HG02763 (cell line): ENCODE results near the gene AEBP2.

Source experiments
- ATAC-seq: cut with Tn5 transposase; IDR thresholded peaks from one replicate; pipeline ENCODE4 v1.9.1; 2021; ENCODE audit warnings: mild to moderate bottlenecking, moderate library complexity; ENCODE audit not compliant: unreplicated experiment

AEBP2 gene

GRCh38 chr12:19499030-19499429 lies 59.7 kb downstream of the AEBP2 start:
- no peak for ATAC-seq

- ATAC-seq, result no peak
These were observed 67.2 kb downstream of the AEBP2 start for GRCh38 chr12:19506497-19506896.

- ATAC-seq, result no peak
These were observed 68.5 kb downstream of the AEBP2 start for GRCh38 chr12:19507823-19508222.

DNA sequence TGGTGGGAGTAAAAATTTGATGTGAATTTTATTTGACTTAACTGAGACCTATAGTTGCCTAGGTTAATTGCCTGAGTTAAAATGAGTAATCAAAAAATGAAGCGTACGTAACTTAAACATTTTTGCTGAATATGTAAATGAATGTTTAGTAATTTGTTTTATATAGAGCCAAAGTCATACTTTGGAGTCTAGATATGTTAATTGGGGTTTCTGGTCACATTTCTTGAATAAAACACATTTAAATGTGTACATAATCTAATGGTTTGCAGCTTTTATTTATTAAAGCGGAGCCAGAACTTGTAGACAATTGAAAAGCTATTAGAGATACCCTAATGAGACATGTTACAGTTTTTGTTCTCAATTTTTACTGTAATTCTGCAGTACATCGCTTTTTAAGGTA lies 71.2 kb downstream of the AEBP2 start:
- ATAC-seq, result no peak

GRCh38 chr12:19515179-19515578 lies 75.9 kb downstream of the AEBP2 start:
- ATAC-seq, result no peak

GRCh38 chr12:19517583-19517982 lies 78.3 kb downstream of the AEBP2 start:
- no peak for ATAC-seq

DNA sequence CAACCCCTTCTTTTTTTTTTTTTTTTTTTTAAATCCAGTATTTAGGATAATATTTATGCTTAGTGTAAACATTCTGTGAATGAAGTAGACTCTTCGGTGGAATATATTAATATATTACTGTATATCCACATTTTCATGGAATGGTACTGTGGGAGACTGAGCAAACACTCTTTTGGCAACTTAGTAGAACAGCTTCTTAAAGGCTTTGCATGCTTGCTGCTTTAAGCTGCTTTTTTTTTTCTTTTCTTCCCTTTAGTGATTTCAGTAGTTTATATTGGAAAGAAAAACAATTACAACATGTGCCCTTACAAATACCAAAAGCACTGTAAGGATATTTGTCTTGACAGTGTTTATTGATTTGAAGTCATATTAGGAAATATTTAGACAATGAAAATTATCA lies 78.9 kb downstream of the AEBP2 start:
- ATAC-seq, result no peak

GRCh38 chr12:19520646-19521415 lies 81.5 kb downstream of the AEBP2 start:
- no peak for ATAC-seq

GRCh38 chr12:19525274-19525673 lies 86.0 kb downstream of the AEBP2 start:
- no peak for ATAC-seq

GRCh38 chr12:19527866-19528265 lies 88.6 kb downstream of the AEBP2 start:
- ATAC-seq, result no peak

GRCh38 chr12:19528750-19529149 lies 89.5 kb downstream of the AEBP2 start:
- no peak for ATAC-seq

GRCh38 chr12:19529951-19530636 lies 90.8 kb downstream of the AEBP2 start:
- no peak for ATAC-seq

DNA sequence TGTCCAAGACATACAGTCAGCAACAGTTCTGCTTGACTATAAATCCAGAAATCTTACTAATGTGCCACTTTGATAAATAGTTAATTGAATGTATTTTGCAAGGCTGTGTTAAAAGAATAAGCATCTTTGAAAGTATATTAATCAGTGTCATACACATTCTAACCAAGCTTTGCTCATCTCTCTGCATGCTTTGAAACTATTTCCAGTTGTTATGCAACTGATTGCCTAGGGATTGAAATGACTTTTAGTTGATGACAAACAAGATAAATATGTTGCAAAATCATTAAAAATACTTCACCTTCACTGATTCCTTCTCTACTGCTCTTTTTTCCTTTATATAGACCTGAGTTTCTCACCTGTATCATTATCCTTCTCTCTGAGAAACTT lies 91.3 kb downstream of the AEBP2 start:
- ATAC-seq, result no peak

- ATAC-seq, result no peak
These were observed 94.3 kb downstream of the AEBP2 start for GRCh38 chr12:19533567-19533966.

DNA sequence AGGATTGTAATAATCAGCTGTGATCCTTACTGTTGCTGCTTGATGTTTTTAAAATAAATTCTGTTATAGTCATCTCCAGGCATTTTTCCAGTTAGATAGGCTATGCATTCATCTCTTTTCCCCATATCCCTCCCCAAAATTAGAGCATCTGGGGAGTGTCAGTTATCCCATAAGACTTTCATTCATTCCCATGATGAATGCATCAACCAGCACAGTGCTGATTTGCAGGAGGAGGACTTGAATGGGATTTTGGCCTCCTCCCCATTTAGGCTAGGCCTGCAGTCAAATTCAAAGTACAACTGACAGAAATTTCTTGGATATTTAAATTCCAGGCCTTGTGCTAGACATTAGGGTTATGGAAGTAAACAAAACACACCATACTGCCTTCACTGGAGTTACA lies 99.8 kb downstream of the AEBP2 start:
- ATAC-seq, result no peak

GRCh38 chr12:19539836-19540235 lies 100.5 kb downstream of the AEBP2 start:
- no peak for ATAC-seq

GRCh38 chr12:19542606-19543005 lies 103.3 kb downstream of the AEBP2 start:
- no peak for ATAC-seq

DNA sequence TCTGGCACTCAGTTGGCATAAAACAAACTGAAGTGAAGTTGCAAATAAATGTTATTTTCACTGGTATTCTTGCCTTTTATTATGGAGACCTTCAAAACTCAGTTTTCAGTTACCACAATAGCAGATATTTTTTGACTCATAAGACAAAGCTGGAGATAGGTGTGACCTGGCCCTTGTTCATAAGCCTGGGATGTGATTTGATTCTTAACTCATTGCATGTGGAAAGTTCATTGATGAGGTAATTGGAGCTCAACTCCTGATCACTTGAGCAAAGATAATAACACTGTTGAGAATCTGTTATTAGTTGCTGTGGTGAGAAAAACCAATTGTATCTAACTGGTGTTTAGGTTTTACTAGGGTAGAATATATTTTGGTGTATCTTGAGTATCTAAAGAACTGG lies 105.1 kb downstream of the AEBP2 start:
- ATAC-seq, result no peak

GRCh38 chr12:19545301-19545700 lies 106.0 kb downstream of the AEBP2 start:
- ATAC-seq, result no peak

DNA sequence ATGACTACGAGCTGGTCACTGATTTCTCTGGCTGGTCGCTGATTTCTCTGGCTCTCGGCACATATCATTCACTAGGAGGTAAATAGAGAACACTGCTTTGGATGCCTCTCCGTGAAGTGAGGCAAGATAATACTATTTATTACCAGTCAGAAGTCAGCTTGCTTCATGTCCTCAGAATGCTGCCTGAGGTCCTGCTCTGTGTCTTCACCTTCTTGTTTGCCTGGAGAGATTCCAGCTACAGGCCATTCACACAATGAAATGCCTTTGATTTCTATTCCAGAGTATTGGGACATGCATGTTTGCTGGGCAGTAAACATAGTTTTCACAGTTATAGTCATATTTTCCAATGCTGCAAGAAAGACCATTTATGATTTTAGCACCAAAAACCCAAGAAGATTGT lies 106.7 kb downstream of the AEBP2 start:
- no peak for ATAC-seq

DNA sequence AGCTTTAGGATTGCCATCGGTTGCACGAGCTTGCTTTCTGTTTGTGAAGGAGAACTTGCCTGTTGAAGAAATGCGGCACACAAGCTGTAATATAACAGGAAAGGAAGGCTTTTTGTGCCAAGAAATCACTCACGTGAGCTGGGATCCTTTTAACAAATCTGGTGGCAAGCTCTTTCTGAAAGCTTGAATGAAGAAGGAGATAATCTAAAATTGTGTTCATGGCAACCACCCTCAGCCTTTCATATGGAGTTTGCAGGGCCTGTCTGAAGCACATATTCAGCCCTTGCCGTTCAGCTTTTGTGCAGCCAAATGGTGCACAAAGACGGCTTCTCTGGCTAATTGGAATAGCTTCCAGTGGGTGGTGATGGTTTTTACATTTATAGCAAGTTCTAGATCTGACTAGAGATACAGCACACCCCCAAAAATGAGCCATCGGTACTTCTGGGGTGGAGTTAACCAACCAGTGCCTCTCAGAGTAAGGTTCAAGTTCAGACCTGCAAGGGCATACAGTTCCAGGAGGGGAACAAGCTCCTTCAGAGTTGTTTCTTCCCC lies 107.4 kb downstream of the AEBP2 start:
- no peak for ATAC-seq

GRCh38 chr12:19547271-19547671 lies 108.0 kb downstream of the AEBP2 start:
- ATAC-seq, result no peak
